RKO (cell line): ENCODE data around the gene HEXIM2.

Experiments used
- DNase-seq: peaks from one replicate; pipeline ENCODE4 v3.0.0-alpha.2; 2016; ENCODE audit warnings: low spot score

HEXIM2 gene

GRCh38 chr17:45143767-45144198, 17.9 kb upstream of the HEXIM2 start:
- no peak for DNase-seq

GRCh38 chr17:45144199-45145034, 17.3 kb upstream of the HEXIM2 start:
- DNase-seq, result no peak

GRCh38 chr17:45145035-45145389, 16.7 kb upstream of the HEXIM2 start:
- DNase-seq, result no peak

GRCh38 chr17:45146166-45146565, 15.5 kb upstream of the HEXIM2 start:
- DNase-seq, result no peak

- no peak for DNase-seq
These were observed 15.1 kb upstream of the HEXIM2 start for GRCh38 chr17:45146592-45146889.

- DNase-seq, result peak; percentile 77
These were observed 14.6 kb upstream of the HEXIM2 start for GRCh38 chr17:45146890-45147580.

- peak; percentile 97 for DNase-seq
These were observed 14.0 kb upstream of the HEXIM2 start for GRCh38 chr17:45147581-45148182.

- DNase-seq, result peak; percentile 99
These were observed 13.3 kb upstream of the HEXIM2 start, which contains the start of gene HEXIM1 for GRCh38 chr17:45148183-45149036. TSS of gene HEXIM1 (plus strand) at chr17:45148475. CDS start at chr17:45149191, 716 bp downstream.

GRCh38 chr17:45149037-45149668, 12.5 kb upstream of the HEXIM2 start:
- DNase-seq, result peak; percentile 86

GRCh38 chr17:45149669-45150664, 11.7 kb upstream of the HEXIM2 start:
- peak; percentile 76 for DNase-seq

- DNase-seq, result peak; percentile 48
These were observed 10.5 kb upstream of the HEXIM2 start for GRCh38 chr17:45150911-45151809.

- DNase-seq, result no peak
These were observed 6.6 kb upstream of the HEXIM2 start for GRCh38 chr17:45155029-45155428.

GRCh38 chr17:45155483-45155882, 6.2 kb upstream of the HEXIM2 start:
- no peak for DNase-seq

- DNase-seq, result no peak
These were observed 5.4 kb upstream of the HEXIM2 start for GRCh38 chr17:45156242-45156641.

- DNase-seq, result peak; percentile 62
These were observed 1.0 kb upstream of the HEXIM2 start for GRCh38 chr17:45160447-45161287.

GRCh38 chr17:45162025-45162687, 481 bp downstream of the HEXIM2 start:
- no peak for DNase-seq

- no peak for DNase-seq
These were observed 3.1 kb downstream of the HEXIM2 start for GRCh38 chr17:45164734-45165269.
